Suppressor macrophage (primary cell): Measurements from ENCODE around the gene TRPC6.
"Not testable (repeated sequence)": the region's sequence is repeated elsewhere in the genome, so short reads cannot be mapped to it uniquely, and the experiment has no call there.

ENCODE experiments used
- DNase-seq, 4 experiments: peaks; one replicate each; pipeline ENCODE4 v3.0.0-alpha.2; 2020 to 2022

TRPC6 gene

GRCh38 chr11:101521821-101522220, 62.0 kb downstream of the TRPC6 start:
- no peak for DNase-seq

- DNase-seq = no peak
These were observed 67.3 kb downstream of the TRPC6 start for GRCh38 chr11:101516546-101516945.

- DNase-seq = no peak
These were observed 72.7 kb downstream of the TRPC6 start for GRCh38 chr11:101511065-101511464.

GRCh38 chr11:101510591-101510990, 73.2 kb downstream of the TRPC6 start:
- peak in 1 of 4 experiments; percentile 5 for DNase-seq

- no peak for DNase-seq
These were observed 73.9 kb downstream of the TRPC6 start for GRCh38 chr11:101509922-101510321.

GRCh38 chr11:101508370-101508769, 75.4 kb downstream of the TRPC6 start:
- DNase-seq = peak in 2 of 4 experiments; percentile 16 to 34

GRCh38 chr11:101498891-101499290, 84.9 kb downstream of the TRPC6 start:
- DNase-seq = no peak

- peak in 1 of 4 experiments; percentile 6 for DNase-seq
These were observed 86.5 kb downstream of the TRPC6 start for GRCh38 chr11:101497291-101497690.

- no peak for DNase-seq
These were observed 96.0 kb downstream of the TRPC6 start for GRCh38 chr11:101487775-101488174.

- DNase-seq = no peak
These were observed 101.2 kb downstream of the TRPC6 start for GRCh38 chr11:101482556-101483124.

GRCh38 chr11:101478587-101479369, 105.0 kb downstream of the TRPC6 start:
- DNase-seq = no peak

- no peak for DNase-seq
These were observed 105.9 kb downstream of the TRPC6 start for GRCh38 chr11:101477926-101478325.

GRCh38 chr11:101476191-101476590, 107.6 kb downstream of the TRPC6 start:
- no peak for DNase-seq

- DNase-seq = no peak
These were observed 108.1 kb downstream of the TRPC6 start for GRCh38 chr11:101475699-101476098.

GRCh38 chr11:101474666-101475065, 109.1 kb downstream of the TRPC6 start:
- no peak for DNase-seq

GRCh38 chr11:101470881-101471520, 112.8 kb downstream of the TRPC6 start:
- no peak for DNase-seq

GRCh38 chr11:101470419-101470818, 113.4 kb downstream of the TRPC6 start:
- DNase-seq = no peak

GRCh38 chr11:101466352-101466751, 117.5 kb downstream of the TRPC6 start:
- DNase-seq = no peak

GRCh38 chr11:101464388-101464787, 119.4 kb downstream of the TRPC6 start:
- not testable (repeated sequence) for DNase-seq

- no peak for DNase-seq
These were observed 124.8 kb downstream of the TRPC6 start for GRCh38 chr11:101459020-101459419.

- no peak for DNase-seq
These were observed 125.6 kb downstream of the TRPC6 start for GRCh38 chr11:101458161-101458560.

- DNase-seq = peak in 2 of 4 experiments; percentile 14 to 27
These were observed 127.0 kb downstream of the TRPC6 start for GRCh38 chr11:101456812-101457211.

- no peak for DNase-seq
These were observed 130.1 kb downstream of the TRPC6 start for GRCh38 chr11:101453682-101454081.
